ENCODE measurements around the gene CENPVL1. TPM values are rescaled to one million over a fixed set of nuclear protein-coding genes. Genes with fewer than 3 reads are reported as not detected.
"Not testable (repeated sequence)": the region's sequence is repeated elsewhere in the genome, so short reads cannot be mapped to it uniquely, and the experiment has no call there.

CENPVL1 gene
- total and polyA plus RNA-seq, 2 donors (not counting 3 experiments of a cell fraction or from before 2014, with no cell fraction given): not detected

GRCh38 chrX:51712943-51713647 is 2.8 kb downstream of the CENPVL1 start:
- BruUV-seq (replicated peaks); H3K4me3 ChIP-seq (replicated peaks in 1 of 3; ENCODE audit: insufficient read depth in 1 of 3, low read depth in 1 of 3, low read length in 3 of 3); H3K36me3 ChIP-seq (ENCODE audit: control insufficient read depth in 2 of 2, extremely low read depth in 1 of 2, insufficient read depth in 2 of 2, low read length in 2 of 2); CTCF ChIA-PET; H3K79me2 ChIP-seq (ENCODE audit: control insufficient read depth, insufficient read depth, low read length); H4K20me1 ChIP-seq (replicated peaks; ENCODE audit: control insufficient read depth, extremely low read depth, insufficient read depth, low read length); H3K4me1 ChIP-seq (ENCODE audit: control insufficient read depth, extremely low read depth, insufficient read depth, low read length); FAIRE-seq; H3K9me3 ChIP-seq (replicated peaks; ENCODE audit: control insufficient read depth, insufficient read depth, low read length); H3K9ac ChIP-seq (replicated peaks; ENCODE audit: extremely low read depth, insufficient read depth, low read length); H3K9me1 ChIP-seq (replicated peaks; ENCODE audit: control insufficient read depth, extremely low read depth, insufficient read depth, low read length); H2AFZ ChIP-seq (ENCODE audit: low read depth, low read length); H3K4me2 ChIP-seq (ENCODE audit: insufficient read depth, low read length); POLR2A ChIA-PET; DNase-seq (ENCODE audit: low read depth, low spot score); intact Hi-C loops (cut with micrococcal nuclease); H3K27me3 ChIP-seq (ENCODE audit: control insufficient read depth in 2 of 2, insufficient read depth in 2 of 2, low read length in 2 of 2); H3K27ac ChIP-seq (ENCODE audit: insufficient read depth, low read depth, low read length); dilution Hi-C loops (cut with MboI; ENCODE audit: extremely low pct_ligation_motif_present, low sequenced_read_pairs): not testable (repeated sequence)

- BruUV-seq (replicated peaks): no TSS peak
- intact Hi-C loops (cut with micrococcal nuclease) (no loop called here), dilution Hi-C loops (cut with MboI; ENCODE audit: extremely low pct_ligation_motif_present, low sequenced_read_pairs) (no loop called here)
- no peak overlapping the region for H3K27ac ChIP-seq (ENCODE audit: insufficient read depth, low read depth, low read length)
- no peaks in the 10 kb centered on the region for H4K20me1 ChIP-seq (replicated peaks; ENCODE audit: control insufficient read depth, extremely low read depth, insufficient read depth, low read length)
- no peak overlapping the region for H3K4me2 ChIP-seq (ENCODE audit: insufficient read depth, low read length)
- H3K9me1 ChIP-seq (replicated peaks; ENCODE audit: control insufficient read depth, extremely low read depth, insufficient read depth, low read length): no peaks in the 10 kb centered on the region
- DNase-seq (ENCODE audit: low read depth, low spot score) (no peak), FAIRE-seq (no peak)
- TF ChIP-seq MYC (IDR thresholded peaks at IDR 0.05; ENCODE audit: low read depth, low read length) (no peak), CTCF (IDR thresholded peaks at IDR 0.05; ENCODE audit: extremely low read depth in 1 of 2, insufficient read depth in 1 of 2, low read depth in 1 of 2, low read length in 2 of 2) (no peak), FOS (IDR thresholded peaks at IDR 0.05; ENCODE audit: borderline replicate concordance, insufficient read depth, low read length) (no peak)
- H3K4me1 ChIP-seq (ENCODE audit: control insufficient read depth, extremely low read depth, insufficient read depth, low read length): no peaks in the 10 kb centered on the region
- no peak overlapping the region for H2AFZ ChIP-seq (ENCODE audit: low read depth, low read length)
- H3K4me3 ChIP-seq (replicated peaks in 1 of 3; ENCODE audit: insufficient read depth in 1 of 3, low read depth in 1 of 3, low read length in 3 of 3): no peak overlapping the region
- no peak overlapping the region for H3K9ac ChIP-seq (replicated peaks; ENCODE audit: extremely low read depth, insufficient read depth, low read length)
- ChIA-PET POLR2A (no interaction called here), CTCF (no interaction called here)
- no peaks in the 10 kb centered on the region for H3K9me3 ChIP-seq (replicated peaks; ENCODE audit: control insufficient read depth, insufficient read depth, low read length)
- H3K79me2 ChIP-seq (ENCODE audit: control insufficient read depth, insufficient read depth, low read length): no peaks in the 10 kb centered on the region
- H3K27me3 ChIP-seq (ENCODE audit: control insufficient read depth in 2 of 2, insufficient read depth in 2 of 2, low read length in 2 of 2): no peaks in the 10 kb centered on the region
- no peaks in the 10 kb centered on the region for H3K36me3 ChIP-seq (ENCODE audit: control insufficient read depth in 2 of 2, extremely low read depth in 1 of 2, insufficient read depth in 2 of 2, low read length in 2 of 2)
These were observed 17.9 kb downstream of the CENPVL1 start for GRCh38 chrX:51728202-51728601.

Measured in endothelial cell of umbilical vein (primary cell).